Bronchial smooth muscle cell (primary cell): ENCODE results near the gene ZG16B. TPM values are rescaled to one million over a fixed set of nuclear protein-coding genes. Genes with fewer than 3 reads are reported as not detected.

Source experiments
- total RNA-seq: library from RNA; depleted of rRNA; stranded (reverse); fragments of >200 nt; gene quantifications from 2 replicates; pipeline ENCODE4 v1.2.1, GENCODE V29; 2014

The ZG16B gene, protein sequence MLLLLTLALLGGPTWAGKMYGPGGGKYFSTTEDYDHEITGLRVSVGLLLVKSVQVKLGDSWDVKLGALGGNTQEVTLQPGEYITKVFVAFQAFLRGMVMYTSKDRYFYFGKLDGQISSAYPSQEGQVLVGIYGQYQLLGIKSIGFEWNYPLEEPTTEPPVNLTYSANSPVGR
- total RNA-seq, result 0.16 TPM in 1 of 2 replicates, not detected in the other

DNA sequence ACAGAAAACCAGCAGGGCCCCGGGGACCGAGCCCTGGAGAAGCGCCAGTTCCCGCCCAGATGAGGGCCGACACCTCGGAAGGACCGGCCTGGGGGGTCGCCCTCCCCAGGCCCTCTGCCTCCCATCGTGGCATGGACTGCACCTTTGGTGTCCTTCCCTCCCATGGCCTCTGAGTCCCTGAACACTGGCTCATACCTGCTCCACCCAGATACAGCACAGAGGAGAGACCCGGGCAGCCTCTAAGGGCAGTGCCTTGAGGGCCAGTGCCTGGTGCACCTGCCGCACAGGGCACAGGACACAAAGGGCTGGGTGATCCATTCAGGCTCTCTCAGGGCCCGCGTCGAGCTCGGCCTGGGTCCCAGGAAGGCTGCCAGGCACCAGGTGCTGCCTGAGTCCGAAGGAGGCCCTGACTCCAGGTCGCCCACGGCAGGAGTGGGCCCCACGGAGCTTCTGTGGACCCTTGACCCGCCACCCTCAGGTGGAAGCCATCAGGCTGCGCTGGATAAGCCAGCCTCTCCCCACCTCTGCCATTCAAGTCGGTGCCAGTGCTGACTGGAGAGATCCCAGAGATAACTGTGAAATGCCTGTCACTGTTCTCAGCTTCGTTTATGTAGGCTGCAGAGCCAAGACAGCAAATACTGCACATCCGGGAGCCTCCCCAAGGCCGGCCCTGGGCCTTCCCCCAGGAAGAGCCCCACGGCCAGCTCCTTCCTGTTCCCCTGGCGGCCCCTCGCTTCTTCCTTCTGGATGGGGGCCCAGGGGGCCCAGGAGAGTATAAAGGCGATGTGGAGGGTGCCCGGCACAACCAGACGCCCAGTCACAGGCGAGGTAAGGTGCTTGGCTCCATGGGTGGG lies at the start of gene ZG16B:
Gene ZG16B (plus strand): TSS at position 803 of the 854 bp plus-strand sequence. CDS start 139 bp downstream, outside the sequence.

DNA sequence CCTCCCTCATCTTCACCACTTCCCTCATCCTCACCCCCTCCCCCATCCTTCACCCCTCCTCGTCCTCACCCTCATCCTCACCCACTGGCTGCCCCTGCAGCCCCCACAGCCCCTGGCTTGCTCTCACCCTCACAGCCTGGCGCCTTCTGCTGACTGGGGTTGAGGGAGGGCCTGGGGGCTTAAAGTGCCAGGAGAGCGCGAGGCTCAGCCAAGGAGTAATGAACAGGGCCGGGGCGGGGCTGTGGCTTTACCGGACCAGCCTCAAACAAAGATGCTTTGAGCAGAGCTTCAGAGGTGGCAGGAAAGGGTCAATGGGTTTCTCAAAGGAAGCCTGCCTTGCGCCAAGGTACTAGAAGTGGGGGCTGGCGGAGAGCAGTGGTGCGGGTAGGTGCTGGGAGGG lies 42.7 kb upstream of the ZG16B start, which contains the start of gene PRSS33:
Gene PRSS33 (minus strand): TSS at position 155 of the 400 bp plus-strand sequence. CDS start 1,013 bp downstream, outside the sequence.

DNA sequence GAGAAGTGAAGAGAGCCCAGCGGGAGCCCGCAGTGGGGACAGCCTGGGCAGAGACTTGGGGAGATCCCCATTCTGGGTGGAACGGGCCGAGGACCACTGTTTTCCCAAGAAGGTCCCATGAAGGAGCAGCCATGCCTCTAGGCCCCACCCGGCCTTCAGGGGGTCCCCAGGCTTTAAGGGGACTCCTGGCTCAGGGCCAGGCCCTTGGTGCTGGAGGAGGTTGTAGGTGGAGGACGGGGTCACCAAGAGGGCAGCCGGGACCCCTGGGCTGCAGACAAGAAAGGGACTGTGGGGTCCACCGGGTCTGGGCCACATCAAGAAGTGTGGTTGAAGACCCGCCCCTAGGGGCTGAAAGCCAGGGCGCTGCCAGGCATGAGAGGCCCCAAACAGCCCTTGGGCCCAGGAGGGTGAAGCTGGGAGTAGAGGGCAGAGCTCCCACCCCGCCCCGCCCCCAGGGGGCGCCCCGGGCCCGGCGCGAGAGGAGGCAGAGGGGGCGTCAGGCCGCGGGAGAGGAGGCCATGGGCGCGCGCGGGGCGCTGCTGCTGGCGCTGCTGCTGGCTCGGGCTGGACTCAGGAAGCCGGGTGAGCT lies 13.3 kb upstream of the ZG16B start, which contains the start of gene PRSS21:
Gene PRSS21 (plus strand): TSS at position 487 of the 589 bp plus-strand sequence. CDS start 32 bp downstream, at position 519.

DNA sequence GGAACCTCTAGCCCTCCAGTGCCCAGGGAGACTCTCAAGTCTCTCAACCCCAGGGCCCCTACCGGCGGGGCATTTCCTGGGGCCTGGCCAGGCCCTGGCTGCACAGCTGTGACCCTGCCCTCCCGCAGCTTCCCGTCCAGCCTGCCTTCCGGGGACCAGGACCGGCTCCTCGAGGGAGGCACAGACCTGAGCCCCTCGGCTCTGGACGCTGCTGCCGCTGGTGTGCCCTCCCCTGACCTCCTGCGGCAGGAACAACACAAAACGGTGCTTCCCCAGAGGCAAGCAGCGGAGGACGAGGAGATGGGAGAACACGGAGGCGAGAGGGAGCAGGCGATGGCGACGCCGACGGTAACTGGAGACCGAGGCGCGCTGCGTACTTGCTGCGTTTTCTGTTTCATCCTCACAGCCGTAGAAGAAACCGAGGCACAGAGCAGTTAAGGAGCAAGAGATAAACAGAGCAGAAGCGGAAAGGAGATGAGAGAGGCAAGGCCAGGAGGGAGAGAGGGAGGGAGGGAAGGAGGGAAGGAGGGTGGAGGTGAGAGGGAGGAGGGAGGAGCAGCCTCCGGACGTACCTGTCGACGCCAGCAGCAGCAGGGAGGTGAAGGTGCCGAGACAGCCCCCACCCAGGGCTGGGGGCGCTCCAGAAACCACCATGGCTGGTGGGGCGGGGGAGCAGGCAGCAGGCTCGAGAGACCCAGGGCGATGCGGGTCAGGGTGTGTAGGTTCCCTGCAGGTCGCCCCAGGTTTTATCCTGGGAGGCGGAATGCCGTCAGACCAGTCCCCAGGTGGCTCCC lies 27.5 kb downstream of the ZG16B start, which contains the start of gene PRSS22:
Gene PRSS22 (minus strand): TSS at position 720 of the 794 bp plus-strand sequence. CDS start 66 bp downstream, at position 654.

Other genes starting within 250 kb of the ZG16B start
- 11.7 and 13.7 TPM in 2 replicates for gene KCTD5, start 147.8 kb upstream of the ZG16B start, total RNA-seq
- gene PRSS27, start 110.1 kb upstream of the ZG16B start, total RNA-seq, result 0.69 and 1.1 TPM in 2 replicates
- gene SRRM2, start 77.7 kb upstream of the ZG16B start, total RNA-seq, result 41.0 and 43.3 TPM in 2 replicates
- gene ELOB, start 53.0 kb upstream of the ZG16B start, total RNA-seq, result 762 and 829 TPM in 2 replicates
- not detected in 2 replicates for gene PRSS33, start 42.7 kb upstream of the ZG16B start, total RNA-seq
- gene PRSS41, start 31.8 kb upstream of the ZG16B start, total RNA-seq, result not detected in 2 replicates
- 1.6 TPM in 1 of 2 replicates, not detected in the other for gene PRSS21, start 13.1 kb upstream of the ZG16B start, total RNA-seq
- gene PRSS22, start 27.9 kb downstream of the ZG16B start, total RNA-seq, result not detected in 2 replicates
- 47.5 and 62.6 TPM in 2 replicates for gene FLYWCH2, start 52.9 kb downstream of the ZG16B start, total RNA-seq
- 38.0 and 47.9 TPM in 2 replicates for gene FLYWCH1, start 81.6 kb downstream of the ZG16B start, total RNA-seq
- under 0.01 TPM in 1 of 2 replicates, not detected in the other for gene KREMEN2, start 134.0 kb downstream of the ZG16B start, total RNA-seq
- gene PAQR4, start 139.0 kb downstream of the ZG16B start, total RNA-seq, result 0.79 and 1.1 TPM in 2 replicates
- 1.1 TPM in 1 of 2 replicates, not detected in the other for gene PKMYT1, start 150.1 kb downstream of the ZG16B start, total RNA-seq
- under 0.01 TPM in 1 of 2 replicates, not detected in the other for gene CLDN9, start 182.6 kb downstream of the ZG16B start, total RNA-seq
- 0.09 and 0.16 TPM in 2 replicates for gene CLDN6, start 187.9 kb downstream of the ZG16B start, total RNA-seq
- 49.5 and 111 TPM in 2 replicates for gene TNFRSF12A, start 190.1 kb downstream of the ZG16B start, total RNA-seq
- 16.8 and 30.7 TPM in 2 replicates for gene HCFC1R1, start 193.6 kb downstream of the ZG16B start, total RNA-seq
- gene THOC6, start 193.7 kb downstream of the ZG16B start, total RNA-seq, result 17.8 and 20.2 TPM in 2 replicates
- gene BICDL2, start 206.6 kb downstream of the ZG16B start, total RNA-seq, result 0.17 and 0.32 TPM in 2 replicates
- under 0.01 TPM in 1 of 2 replicates, not detected in the other for gene MMP25, start 216.3 kb downstream of the ZG16B start, total RNA-seq
- 2.7 and 5.2 TPM in 2 replicates for gene IL32, start 235.3 kb downstream of the ZG16B start, total RNA-seq